Stimulated activated CD4-positive, alpha-beta T cell treated with anti-CD3 and anti-CD28 coated beads, Interleukin-2, amount 100 ng/mL, for 48 hours (primary cell): Measurements from ENCODE around the gene IMPG2.
"Not testable (repeated sequence)": the region's sequence is repeated elsewhere in the genome, so short reads cannot be mapped to it uniquely, and the experiment has no call there.

Experiments
- DNase-seq, 2 donors: peaks; one replicate each; pipeline ENCODE4 v3.0.0-alpha.2; 2020

IMPG2 gene

DNA sequence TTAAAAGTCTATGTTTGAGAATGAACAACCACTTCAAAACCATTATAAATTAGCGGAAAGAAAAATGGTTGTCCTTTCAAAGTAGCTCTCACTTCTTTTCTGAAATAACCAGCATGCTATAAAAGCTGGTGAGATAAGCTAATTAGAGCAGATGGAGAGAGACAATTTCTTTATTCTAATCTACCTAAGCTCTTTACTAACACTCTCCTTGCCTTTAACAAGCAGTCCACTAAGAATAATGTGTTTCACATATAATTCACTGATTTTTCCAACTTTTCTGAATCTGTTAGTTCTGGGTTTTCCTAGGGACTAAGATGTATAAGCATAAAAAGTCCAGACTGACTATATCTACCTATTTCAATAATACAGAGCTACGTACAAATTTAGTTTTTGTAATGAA lies at the start of gene IMPG2:
IMPG2 (minus strand) TSS at position 101 of the 400 bp plus-strand sequence. CDS start 203 bp downstream, outside the sequence.
- no peak for DNase-seq

- DNase-seq: no peak
These were observed 42.0 kb upstream of the IMPG2 start for GRCh38 chr3:101362406-101362805.

DNA sequence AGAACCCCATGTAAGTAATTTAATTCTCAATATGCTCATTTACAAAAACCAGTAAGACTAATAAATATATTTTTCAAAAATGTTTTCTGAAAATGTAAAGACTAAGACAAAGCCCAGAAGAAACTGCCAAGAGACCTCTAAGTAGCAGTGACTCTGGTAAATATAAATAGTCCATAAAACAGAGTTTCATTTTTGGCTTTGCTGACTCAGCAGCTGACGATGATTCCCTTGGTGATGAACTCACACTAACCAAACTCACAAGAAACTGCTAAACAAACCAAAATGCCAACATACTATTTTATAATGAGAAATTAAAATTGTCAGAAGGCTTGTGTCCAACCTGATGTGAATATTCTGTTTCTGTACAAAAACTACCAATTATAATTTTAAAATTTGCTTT lies 31.5 kb upstream of the IMPG2 start:
- no peak for DNase-seq

DNA sequence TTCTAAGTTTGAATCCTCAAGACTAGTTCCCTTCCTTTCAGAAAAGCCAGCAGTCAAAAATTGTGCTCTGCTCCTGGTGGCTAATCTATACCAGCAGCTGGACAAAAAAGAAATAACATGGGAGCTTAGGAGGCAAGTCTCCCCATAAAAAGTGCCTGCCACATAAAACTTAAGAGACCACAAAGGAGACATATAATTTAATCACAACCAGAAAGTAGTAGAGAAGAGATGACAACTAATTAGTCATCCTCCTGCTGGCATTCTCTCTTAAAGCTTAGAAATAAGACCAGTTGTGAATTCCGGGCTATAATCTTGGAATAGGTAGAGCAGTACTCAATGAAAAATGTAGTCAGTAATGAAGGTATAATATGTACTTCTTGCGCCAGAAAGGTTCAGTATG lies 20.2 kb upstream of the IMPG2 start:
- DNase-seq: no peak

DNA sequence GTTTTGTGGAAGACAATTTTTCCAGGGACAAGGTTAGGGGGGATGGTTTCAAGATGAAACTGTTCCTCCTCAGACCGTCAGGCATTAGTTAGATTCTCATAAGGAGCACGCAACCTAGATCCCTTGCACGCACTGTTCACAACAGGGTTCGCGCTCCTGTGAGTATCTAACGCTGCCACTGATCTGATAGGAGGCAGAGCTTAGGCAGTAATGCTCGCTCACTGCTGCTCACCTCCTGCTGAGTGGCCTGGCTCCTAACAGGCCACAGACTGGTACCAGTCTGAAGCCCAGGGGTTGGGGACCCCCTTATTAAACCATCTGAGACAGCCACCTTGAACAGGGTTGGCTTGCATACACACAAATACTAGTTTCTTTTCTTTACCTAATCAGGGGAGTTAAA lies 13.5 kb upstream of the IMPG2 start:
- no peak for DNase-seq

GRCh38 chr3:101329016-101329673 lies 8.8 kb upstream of the IMPG2 start:
- no peak for DNase-seq

DNA sequence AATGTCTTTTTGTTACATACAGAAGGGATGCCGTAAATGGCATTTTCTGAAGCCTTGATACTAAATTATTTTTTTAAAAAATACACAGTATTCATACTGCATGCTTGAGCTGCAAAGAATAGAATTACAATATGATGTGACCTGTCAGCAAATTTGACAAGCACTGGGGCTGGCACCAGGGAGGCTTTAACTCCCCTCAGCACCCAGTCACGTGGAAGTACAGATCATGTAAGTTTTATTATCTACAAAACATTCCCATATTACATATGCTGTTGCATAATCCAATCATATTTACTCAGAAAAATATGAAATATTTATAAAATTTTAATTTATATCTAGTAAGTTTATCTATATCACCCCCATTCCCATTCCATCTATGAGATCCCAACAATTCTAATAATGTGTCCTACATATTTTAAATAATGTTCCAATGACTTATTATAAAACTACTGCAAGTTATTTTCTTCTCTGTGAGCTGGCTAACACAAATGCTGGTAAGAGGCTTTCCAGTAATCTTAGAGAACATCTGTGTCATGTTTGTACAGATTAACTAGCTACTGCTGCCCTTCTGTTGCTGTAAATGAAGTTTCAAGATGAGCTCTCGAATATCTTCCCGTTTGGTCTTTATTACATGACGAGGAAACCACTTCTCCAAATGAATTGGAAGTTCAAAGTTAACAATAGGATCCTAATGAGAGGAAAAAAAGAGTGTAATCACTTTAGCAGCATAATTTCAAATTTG lies 5.2 kb upstream of the IMPG2 start:
- DNase-seq: no peak

- no peak for DNase-seq
These were observed 844 bp downstream of the IMPG2 start for GRCh38 chr3:101319531-101319930.

DNA sequence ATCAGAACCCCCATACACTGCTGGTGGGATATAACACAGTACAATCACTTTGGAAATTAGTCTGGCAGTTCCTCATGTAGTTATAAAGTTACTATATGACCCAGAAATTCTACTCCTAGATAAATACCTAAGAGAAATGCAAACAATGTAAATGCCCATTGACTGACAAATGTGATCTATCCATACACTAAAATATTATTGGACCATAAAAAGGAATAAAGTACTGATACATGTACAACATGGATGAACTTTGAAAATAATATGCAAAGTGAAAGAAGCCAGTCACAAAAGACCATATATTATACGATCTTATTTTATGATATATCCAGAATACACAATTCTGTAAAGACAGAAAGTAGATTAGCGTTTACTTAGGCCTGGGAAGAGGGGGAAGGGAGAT lies 7.8 kb downstream of the IMPG2 start:
- no peak for DNase-seq

DNA sequence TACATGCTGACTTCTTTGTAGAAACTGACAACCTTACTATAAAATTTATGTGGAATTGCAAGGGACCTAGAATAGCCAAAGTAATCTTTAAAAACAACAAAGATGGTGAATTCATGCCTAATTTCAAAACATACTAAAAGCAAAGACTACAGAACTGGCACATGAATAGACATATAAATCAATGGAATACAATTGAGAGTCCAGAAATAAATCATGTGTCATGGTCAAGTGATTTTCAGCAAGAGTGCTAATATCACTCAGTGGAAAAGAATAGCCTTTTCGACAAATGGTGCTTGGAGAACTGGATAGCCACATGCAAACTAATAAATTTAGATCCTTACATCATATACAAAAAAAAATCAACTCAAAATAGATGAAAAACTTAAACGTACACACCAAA lies 8.7 kb downstream of the IMPG2 start:
- no peak for DNase-seq

DNA sequence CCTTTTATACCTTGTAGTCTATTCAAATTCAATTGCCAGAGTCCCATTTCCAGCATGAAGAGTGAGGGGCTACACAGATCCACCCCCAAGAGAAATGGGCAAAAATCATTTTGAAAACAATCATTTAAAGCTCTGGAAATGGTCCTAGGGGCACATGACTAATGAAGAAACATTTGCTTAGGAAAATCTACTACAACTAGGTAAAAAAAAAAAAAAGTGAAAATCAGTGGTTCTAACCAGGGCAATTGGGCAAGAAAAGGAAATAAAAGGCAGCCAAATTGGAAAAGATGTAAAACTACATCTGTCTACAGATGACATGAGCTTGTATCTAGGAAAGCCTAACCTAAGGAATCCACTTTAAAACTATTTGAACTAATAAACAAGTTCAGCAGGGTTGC lies 9.4 kb downstream of the IMPG2 start:
- no peak for DNase-seq

- DNase-seq: not testable (repeated sequence)
These were observed 12.1 kb downstream of the IMPG2 start for GRCh38 chr3:101308147-101308772.

DNA sequence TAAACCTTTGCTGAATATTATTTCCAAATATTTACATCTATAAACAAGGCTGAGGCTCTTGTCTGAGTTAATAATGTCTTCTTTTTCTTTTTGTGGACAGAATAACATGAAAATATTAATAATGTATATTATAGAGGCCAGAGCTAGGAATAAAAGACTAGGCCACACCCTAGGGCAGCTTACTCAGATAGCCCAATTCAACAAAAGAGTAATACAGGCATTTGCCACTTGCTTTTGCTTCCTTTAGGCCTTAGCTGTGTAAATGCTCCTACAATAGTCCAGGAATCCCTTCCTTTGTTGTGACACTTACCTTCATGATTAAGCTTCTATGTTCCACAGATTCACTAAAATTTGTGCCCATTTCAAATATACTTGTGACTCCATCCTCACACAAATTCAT lies 16.5 kb downstream of the IMPG2 start:
- no peak for DNase-seq

DNA sequence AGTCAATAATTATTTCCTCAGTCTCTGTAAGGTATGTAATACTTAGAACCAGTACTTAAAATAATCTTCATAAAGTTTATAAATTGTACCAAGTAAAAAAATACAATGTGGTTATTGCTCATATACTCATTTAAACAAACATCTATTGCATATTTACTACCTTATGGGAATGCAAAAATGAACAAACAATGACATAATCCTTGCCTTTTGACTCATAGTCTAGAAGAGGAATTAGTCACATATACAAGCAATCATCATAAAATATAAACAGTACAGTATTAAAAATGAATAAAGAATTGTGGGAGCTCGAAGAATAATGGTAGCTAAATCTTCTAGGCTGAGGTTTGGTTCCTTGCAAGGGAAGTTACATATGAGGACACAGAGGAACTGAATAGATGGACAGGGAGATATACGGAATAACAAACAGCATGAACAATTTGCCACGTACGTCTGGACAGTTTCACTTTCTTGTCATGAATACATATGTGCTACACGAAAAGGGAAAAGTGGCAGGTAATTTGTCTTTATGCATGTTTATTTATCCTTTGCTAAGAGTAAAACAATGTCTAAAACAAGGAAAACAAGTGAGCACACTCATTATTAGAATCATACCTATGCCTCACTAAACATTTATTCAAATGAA lies 17.2 kb downstream of the IMPG2 start:
- DNase-seq: no peak

- DNase-seq: no peak
These were observed 20.3 kb downstream of the IMPG2 start for GRCh38 chr3:101300073-101300472.

- no peak for DNase-seq
These were observed 28.3 kb downstream of the IMPG2 start for GRCh38 chr3:101292027-101292426.

DNA sequence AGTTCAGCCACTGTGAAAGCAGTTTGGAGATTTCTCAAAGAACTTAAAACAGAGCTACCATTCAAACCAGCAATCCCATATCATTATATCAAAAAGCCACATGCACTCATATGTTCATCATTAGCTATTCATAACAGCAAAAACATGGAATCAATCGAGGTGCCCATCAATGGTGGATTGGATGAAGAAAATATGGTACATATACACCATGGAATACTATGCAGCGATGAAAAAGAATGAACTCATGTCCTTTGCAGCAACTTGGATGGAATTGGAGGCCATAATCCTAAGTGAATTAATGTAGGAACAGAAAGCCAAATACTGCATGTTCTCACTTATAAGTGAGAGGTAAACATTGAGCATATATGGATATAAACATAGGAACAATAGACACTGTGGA lies 32.1 kb downstream of the IMPG2 start:
- no peak for DNase-seq

DNA sequence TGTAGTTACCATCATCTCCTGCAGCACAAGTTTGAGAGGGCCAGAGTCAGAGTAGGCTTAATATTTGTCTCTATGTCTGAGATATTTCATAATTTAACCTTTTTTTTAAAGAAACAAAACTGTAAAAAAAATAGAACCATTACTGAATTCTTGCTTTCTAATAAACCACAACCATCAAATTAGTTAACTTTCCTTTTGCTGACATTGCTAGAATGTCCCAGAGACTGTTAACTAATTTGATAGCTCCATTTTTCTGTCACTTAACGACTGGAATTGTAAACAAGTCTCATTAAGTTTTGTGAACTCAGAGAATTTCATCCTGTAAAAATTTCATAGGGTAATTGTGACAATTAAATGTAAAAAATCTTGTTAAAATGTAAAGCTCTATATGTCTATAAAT lies 35.6 kb downstream of the IMPG2 start:
- no peak for DNase-seq

DNA sequence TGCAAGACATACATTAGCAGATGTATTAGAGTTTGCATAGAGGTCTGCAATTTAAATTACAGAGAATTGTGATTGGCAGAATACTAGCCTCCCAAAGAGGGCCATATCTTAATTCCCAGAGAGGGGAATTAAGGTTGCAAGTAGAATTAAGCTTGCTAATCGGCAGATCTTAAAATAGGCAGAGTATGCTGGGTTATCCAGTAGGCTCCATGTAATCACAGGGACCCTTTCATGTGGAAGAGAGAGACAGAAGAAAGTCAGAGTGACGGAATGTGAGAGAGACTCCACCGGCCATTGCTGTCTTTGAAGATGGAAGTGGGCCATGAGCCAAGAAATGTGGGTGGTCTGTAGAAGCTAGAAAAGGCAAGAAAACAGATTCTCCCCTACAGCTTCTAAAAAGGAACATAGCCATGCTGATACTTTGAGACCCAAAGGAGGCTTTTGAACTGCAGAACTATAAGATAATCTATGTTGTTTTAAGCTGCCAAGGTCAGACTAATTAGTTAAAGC lies 38.8 kb downstream of the IMPG2 start:
- DNase-seq: no peak

DNA sequence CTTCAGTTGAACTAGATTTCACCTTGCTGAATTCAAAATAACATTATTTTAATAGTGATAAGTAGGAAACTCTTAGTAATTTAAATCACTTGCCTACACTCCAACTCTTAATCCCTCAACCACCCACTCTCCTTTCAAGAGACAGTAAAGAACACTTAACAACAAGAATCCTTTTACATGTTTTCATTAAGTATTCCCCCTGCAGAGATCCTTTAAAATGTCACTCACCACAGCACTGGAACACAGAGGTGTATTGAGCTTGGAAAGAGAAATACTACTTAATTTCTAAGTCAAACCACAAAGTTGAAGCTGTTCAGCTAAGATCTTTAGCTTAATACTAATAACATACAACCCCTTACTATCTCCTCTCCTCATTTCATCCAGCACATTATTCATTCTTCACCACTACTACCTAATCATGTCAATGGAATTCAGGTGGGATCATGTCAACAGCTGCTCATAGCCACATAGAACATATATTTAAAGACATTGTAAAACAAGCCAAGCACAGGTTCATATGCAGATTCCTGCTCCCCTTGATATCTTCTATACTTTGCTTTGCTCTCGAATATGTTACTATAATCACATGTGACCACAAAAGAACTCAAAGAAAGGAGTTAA lies 40.5 kb downstream of the IMPG2 start:
- DNase-seq: no peak

DNA sequence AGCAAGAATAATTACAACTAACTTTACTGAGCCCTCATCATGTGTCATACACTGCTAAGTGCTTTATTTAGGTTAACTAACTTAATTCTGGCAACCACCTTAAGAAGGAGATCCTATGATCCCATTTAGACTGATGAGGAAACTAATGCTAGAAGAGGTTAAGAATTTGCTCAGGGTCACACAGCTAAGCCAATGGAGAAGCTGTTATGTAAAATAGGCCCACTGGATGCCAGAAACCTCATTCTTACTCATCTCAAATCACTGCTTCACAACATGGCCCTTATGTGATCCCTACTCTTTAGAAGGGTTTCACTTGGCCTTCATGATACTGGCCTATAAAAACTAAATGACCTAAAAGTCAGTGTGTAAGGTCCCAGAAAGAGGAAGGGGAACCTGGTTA lies 41.2 kb downstream of the IMPG2 start:
- no peak for DNase-seq

DNA sequence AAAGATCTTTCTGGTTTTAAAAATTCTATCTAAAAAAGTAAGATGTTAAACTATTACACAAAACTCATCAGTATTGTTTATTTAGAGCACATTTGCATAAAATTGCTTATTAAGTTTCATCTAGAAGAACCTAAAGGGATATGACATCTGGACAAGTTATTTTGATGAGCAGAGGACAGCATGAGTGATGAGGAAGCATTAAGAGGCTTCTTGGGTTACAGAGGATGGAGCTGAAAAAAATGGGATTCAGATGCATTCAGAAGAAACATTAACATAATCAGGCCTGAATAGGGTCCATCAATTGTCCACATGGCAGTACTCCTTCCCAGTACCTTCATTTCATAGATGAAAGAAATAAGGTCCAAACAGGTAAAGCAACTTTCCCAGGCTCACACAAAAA lies 41.6 kb downstream of the IMPG2 start:
- no peak for DNase-seq

- DNase-seq: no peak
These were observed 46.8 kb downstream of the IMPG2 start for GRCh38 chr3:101273608-101274007.
